ENCODE data around the gene CLN3. TPM values are rescaled to one million over a fixed set of nuclear protein-coding genes. Genes with fewer than 3 reads are reported as not detected.

Gene CLN3
- total and polyA plus RNA-seq, 2 of the 13 experiments (the other 11 are each of a cell fraction or from before 2014, with no cell fraction given): 23.4 to 46.8 TPM

- TF ChIP-seq TRAFD1 (CRISPR knock-in tag; IDR thresholded peaks at IDR 0.05; ENCODE audit: borderline replicate concordance): no peak
- 0 out of 2 replicates have a peak, but pooled peaks have one; percentile 14 for TF ChIP-seq ZNF33B (CRISPR knock-in tag; IDR thresholded peaks at IDR 0.05)
- TF ChIP-seq SATB2 (CRISPR knock-in tag; IDR thresholded peaks at IDR 0.05): no peak
- no peak for TF ChIP-seq SMARCC2 (IDR thresholded peaks at IDR 0.05)
- no peak for TF ChIP-seq ZNF33A (CRISPR knock-in tag; IDR thresholded peaks at IDR 0.05; ENCODE audit: borderline replicate concordance)
- TF ChIP-seq SMC3 (IDR thresholded peaks at IDR 0.05; ENCODE audit: low read length): no peak
- TF ChIP-seq FOXA1 (IDR thresholded peaks at IDR 0.05): no peak
- no peak for TF ChIP-seq FOXA1 (CRISPR knock-in tag; IDR thresholded peaks at IDR 0.05)
- TF ChIP-seq, protein P1, sequence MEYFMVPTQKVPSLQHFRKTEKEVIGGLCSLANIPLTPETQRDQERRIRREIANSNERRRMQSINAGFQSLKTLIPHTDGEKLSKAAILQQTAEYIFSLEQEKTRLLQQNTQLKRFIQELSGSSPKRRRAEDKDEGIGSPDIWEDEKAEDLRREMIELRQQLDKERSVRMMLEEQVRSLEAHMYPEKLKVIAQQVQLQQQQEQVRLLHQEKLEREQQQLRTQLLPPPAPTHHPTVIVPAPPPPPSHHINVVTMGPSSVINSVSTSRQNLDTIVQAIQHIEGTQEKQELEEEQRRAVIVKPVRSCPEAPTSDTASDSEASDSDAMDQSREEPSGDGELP (IDR thresholded peaks at IDR 0.05; ENCODE audit: borderline replicate concordance, low read depth): peak; percentile 37; the same call in 1 of the 2 replicates
- TF ChIP-seq SP5 (CRISPR knock-in tag; IDR thresholded peaks at IDR 0.05; ENCODE audit: borderline replicate concordance, low read depth): peak; percentile 11; the same call in 1 of the 2 replicates
- TF ChIP-seq GLI4 (CRISPR knock-in tag; IDR thresholded peaks at IDR 0.05; ENCODE audit: borderline replicate concordance): 0 out of 2 replicates have a peak, but pooled peaks have one; percentile 16
- TF ChIP-seq ZNF451 (CRISPR knock-in tag; IDR thresholded peaks at IDR 0.05): no peak
- TF ChIP-seq FOSL1 (CRISPR knock-in tag; IDR thresholded peaks at IDR 0.05; ENCODE audit: borderline replicate concordance): no peak
- peak; percentile 71 for TF ChIP-seq ZFX (CRISPR knock-in tag; IDR thresholded peaks at IDR 0.05; ENCODE audit: low read depth)
- TF ChIP-seq RNF219 (CRISPR knock-in tag; IDR thresholded peaks at IDR 0.05): no peak
- TF ChIP-seq ZNF326 (CRISPR knock-in tag; IDR thresholded peaks at IDR 0.05; ENCODE audit: borderline replicate concordance): no peak
- TF ChIP-seq MAX (IDR thresholded peaks at IDR 0.05): 0 out of 2 replicates have a peak, but pooled peaks have one; percentile 31
- TF ChIP-seq, protein P2, sequence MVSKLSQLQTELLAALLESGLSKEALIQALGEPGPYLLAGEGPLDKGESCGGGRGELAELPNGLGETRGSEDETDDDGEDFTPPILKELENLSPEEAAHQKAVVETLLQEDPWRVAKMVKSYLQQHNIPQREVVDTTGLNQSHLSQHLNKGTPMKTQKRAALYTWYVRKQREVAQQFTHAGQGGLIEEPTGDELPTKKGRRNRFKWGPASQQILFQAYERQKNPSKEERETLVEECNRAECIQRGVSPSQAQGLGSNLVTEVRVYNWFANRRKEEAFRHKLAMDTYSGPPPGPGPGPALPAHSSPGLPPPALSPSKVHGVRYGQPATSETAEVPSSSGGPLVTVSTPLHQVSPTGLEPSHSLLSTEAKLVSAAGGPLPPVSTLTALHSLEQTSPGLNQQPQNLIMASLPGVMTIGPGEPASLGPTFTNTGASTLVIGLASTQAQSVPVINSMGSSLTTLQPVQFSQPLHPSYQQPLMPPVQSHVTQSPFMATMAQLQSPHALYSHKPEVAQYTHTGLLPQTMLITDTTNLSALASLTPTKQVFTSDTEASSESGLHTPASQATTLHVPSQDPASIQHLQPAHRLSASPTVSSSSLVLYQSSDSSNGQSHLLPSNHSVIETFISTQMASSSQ (IDR thresholded peaks at IDR 0.05; ENCODE audit: low read depth): no peak
- TF ChIP-seq, protein P2 (CRISPR knock-in tag; IDR thresholded peaks at IDR 0.05; ENCODE audit: borderline replicate concordance): no peak
- no peak for TF ChIP-seq ZNF264 (CRISPR knock-in tag; IDR thresholded peaks at IDR 0.05)
- TF ChIP-seq RORA (CRISPR knock-in tag; IDR thresholded peaks at IDR 0.05): no peak
Measured at GRCh38 chr16:28513484-28514181, 21.8 kb upstream of the CLN3 start (continued).

All from HepG2 (cell line).